HG03521 (cell line): Measurements from ENCODE around the gene SMIM24.

ENCODE experiments used
- ATAC-seq: cut with Tn5 transposase; IDR thresholded peaks from one replicate; pipeline ENCODE4 v1.9.1; 2021; ENCODE audit warnings: mild to moderate bottlenecking, moderate library complexity; ENCODE audit not compliant: unreplicated experiment

Gene SMIM24

DNA sequence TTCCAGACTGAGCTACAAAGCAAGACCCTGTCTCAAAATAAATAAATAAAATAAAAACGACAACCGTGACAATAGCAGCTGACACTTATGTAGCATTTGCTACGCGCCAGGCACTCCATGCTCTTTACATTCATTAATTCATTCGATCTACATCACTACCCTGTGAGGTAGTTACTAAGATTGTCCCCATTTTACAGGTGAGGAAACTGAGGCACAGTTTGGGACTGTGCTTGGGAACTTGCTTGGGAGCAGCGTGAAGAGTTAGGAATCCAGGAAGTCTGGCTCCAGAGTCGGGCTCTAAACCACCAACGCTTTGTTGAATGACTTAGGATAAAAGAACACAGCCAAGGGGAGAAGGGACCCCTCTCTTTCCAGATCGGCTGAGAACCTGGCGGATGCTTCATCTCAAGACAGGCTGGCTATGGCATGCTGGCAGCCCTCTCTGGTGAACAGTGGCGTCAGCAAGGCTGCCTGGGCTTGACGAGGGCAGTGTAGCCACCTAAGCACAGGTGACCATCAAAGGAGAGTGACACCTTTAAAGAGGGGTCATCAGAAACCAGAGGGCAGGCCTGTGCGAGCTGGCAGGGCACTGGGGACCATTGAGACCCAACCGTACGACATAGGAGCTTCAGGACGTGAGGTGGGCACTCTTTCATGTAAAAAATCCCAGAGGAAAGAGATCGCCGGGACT lies 19.6 kb upstream of the SMIM24 start:
- ATAC-seq, result no peak

DNA sequence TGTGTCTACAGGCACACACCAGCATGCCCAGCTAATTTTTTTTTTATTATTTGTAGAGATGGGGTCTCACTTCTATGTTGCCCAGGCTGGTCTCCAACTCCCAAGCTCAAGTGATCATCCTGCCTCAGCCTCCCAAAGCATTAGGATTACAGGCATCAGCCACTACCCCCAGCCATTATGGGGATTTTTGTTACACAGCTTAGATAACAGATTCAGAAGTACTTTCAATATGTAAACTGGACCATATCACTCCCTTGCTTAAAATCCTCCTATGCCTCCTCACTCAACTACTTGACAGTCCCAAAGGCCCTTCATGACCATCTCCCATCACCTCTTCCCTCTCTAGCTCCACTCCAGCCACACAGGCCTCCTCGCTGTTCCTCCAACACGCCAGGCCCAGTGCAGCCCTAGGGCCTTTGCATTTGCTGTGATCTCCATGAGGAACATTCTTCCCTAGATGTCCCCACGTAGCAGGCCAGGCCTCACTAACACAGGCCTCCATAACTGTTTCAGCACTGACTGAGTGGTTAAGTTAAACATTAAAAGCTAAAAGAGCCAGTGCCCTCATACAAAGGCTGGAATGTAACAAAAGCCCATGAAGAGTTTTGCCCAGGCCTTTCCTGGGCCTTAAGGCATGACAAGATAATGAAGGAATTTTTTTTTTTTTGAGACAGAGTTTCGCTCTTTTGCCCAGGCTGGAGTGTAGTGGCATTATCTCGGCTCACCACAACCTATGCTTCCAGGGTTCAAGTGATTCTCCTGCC lies 17.6 kb upstream of the SMIM24 start:
- no peak for ATAC-seq

DNA sequence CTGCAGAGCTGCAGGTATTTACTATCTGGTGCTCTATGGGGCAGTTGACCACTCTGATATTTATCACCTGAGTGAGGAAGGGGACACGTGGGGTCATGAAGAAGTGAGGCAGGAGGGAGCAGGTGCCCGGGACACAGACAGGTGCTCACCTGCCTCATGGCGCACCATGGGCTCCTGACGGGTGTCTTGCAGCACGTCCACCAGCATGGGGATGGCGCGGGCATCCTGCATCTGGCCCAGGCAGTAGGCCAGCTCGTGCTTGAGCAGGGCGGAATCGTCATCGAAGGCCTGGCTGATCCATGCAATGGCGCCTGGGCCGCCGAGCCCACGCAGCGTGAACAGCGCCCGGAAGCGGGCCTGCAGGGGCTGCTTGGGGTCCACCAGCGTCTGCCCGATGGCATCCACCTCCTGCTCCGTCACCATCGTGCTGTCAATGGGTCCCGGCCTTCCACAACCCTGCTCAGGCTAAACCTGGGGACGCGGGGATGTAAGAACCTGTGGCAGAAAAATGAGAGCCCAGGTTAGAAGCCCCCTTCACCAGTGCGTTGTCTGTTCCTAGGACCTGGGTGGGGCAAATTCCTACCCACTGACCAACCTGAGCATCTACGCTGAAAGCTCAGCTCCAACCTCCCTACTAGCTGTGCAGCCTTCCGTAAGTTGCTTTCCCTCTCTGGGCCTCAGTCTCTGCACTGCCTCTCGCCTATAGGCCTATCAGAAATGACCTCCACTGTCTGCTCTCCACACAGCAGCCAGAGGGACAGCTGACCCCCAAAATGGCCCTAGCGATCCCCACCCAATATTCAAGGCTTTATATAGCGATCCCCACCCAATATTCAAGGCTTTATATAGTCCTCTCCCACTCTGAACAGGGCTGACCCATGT lies 16.3 kb upstream of the SMIM24 start:
- ATAC-seq, result no peak

DNA sequence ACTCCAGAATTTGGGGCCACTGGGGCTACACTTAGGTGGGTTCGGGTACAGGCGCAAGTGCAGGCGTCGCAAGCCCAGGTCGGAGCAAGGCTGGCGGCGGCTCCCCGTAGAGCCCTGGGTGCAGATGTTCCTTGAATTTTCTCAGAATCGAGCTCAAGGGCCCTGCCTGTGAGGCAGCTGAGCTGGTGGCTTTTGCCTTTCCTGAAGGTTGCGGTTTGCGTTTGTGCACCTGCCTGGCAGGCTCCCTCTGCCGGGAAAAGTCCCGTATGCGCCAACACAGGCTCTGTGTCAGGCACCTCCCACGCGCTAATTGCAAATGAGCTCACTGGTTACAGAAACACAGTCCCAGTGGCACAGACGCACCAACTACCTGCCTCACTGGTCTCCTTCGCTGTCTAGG lies 14.2 kb upstream of the SMIM24 start:
- no peak for ATAC-seq

DNA sequence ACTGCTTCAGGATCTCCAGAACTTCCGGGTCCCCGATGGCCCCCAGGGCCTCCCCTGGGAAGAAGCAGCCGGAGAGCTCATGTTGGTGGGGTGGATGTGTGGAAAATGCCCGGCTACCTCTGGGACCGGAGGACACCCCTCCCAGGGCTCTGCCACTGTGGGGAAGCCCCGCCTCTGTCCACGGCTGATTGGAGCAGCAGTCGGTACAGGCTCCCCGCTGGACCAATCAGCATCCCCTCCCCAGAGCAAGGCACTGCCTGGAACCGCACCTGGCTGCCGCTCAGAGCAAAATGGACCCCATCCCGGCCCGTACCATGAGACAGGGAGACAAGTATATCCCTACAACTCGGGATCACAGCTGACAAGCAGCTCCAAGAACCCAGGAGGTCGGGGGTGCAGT lies 13.7 kb upstream of the SMIM24 start:
- no peak for ATAC-seq

DNA sequence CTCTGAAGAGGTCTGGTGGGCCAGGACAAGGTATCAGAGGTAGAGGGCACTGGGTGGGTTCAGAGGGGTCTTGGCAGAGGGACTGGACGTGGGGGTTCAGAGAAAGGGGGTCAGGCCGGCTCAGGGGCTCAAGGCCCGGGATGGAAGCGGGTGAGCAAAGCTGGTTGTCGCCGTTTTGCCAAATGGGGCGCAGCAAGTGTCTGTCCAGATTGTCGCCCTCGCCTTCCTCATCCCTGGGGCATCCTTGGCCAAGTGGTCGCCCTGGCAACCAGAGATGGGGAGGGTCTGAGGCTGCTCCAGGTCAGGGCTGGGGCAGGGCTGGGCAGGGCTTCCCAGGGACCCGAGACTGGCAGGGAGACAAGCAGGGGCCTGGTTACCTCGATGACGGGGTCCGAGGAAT lies 13.3 kb upstream of the SMIM24 start:
- no peak for ATAC-seq

DNA sequence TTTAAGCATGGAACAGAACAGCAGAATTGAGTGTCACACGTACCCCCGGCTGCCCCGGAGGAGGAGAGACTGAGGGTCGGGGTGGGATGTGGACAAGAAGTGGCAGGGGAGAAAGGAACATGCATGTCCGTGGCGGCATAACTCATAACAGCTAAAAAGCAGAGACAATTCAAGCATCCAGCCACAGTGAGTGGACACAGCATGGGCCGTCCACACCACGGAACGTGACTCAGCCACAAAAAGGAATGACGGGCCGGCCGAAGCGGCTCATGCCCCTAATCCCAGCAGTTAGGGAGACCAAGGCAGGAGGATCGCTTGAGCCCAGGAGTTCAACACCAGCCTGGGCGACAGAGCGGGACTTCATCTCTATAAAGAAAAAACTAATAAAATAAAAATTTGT lies 12.6 kb upstream of the SMIM24 start:
- no peak for ATAC-seq

DNA sequence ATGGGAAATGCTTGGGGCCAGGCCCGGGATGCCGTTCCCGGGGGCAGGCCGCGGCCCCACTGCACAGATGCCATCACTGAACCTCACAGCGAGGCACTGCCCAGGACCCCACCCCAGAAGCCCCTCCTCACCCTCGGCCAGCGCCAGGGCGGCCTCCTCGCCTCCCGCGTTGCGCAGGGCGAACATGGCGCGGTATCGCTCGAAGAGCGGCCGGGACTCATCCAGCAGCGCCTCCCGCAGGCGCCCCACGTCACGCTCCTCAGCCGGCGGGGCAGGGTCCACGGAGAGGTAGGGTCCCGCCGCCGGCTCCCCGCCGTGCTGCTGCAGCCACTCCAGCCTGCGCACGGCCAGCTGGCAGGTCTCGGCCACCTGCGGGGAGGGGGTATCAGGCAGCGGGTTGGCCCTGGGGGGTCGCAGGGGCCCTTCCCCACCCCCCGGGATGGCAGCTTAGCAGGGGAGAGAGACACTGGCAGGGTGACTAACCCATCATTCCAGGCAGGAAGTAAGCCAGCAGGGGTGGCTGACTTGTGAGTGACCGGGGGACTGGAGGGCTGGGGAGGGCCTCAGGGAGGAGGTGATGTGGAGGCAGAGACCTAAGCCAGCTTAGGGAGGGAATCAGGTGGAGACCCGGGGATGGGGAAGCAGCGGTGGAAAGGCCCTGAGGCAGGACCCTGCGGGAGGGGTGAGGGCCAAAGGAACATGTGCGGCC lies 12.0 kb upstream of the SMIM24 start:
- no peak for ATAC-seq

DNA sequence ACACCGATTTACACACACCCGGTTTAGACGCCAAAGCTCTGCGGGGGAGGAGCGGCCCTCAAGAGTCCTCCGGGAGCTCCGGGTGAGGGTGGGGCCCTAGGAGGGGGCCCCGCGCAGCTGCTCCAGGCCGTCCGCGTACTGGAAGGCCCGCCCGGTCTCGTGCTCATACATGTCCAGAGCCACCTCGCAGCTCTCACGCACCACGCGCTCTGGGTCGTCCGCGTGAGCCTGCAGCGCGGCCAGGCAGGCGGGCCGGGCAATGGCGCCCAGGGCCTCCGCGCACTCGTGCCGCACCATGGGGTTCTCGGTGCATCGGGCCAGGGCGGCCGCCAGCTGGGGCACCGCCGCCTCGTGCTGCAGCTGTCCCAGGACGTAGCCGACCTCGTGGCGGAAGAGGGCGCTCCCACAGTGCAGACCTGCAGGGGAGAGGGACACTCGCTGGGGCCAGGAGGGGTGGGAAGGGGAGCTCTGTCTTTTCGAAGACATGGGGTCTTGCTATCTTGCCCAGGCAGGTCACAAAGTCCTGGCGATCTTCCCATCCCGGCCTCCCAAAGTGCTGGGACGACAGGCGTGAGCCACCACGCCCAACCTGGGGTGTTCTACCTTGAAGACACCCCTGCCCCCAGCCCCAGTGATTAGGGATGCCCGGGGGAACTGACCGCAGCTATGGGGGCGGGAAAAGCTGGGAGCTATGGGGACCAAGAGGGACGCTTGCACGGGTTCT lies 11.2 kb upstream of the SMIM24 start:
- ATAC-seq, result no peak

DNA sequence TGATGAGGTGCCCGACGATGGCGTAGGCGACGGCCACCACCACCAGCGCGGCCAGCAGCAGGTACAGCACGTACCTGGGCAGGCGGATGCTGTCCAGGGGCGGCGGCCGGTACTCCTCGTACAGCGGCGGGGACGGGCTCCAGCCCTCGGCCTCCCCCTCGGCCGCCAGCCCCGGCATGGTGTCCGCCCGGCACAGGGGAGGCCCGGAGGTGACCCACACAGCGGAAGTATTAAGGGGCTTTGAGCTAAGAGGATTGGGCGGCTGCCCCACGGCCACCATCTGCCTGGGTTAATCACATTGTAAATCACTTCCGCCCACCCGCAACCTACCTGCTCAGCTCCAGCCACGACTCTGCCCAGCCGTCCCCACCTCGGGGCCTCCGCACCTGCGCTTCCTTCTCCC lies 2.9 kb upstream of the SMIM24 start, which contains the start of gene SMIM44:
SMIM44 (minus strand) TSS at position 216 of the 403 bp plus-strand sequence; CDS start at position 178, 38 bp downstream.
- ATAC-seq, result no peak

DNA sequence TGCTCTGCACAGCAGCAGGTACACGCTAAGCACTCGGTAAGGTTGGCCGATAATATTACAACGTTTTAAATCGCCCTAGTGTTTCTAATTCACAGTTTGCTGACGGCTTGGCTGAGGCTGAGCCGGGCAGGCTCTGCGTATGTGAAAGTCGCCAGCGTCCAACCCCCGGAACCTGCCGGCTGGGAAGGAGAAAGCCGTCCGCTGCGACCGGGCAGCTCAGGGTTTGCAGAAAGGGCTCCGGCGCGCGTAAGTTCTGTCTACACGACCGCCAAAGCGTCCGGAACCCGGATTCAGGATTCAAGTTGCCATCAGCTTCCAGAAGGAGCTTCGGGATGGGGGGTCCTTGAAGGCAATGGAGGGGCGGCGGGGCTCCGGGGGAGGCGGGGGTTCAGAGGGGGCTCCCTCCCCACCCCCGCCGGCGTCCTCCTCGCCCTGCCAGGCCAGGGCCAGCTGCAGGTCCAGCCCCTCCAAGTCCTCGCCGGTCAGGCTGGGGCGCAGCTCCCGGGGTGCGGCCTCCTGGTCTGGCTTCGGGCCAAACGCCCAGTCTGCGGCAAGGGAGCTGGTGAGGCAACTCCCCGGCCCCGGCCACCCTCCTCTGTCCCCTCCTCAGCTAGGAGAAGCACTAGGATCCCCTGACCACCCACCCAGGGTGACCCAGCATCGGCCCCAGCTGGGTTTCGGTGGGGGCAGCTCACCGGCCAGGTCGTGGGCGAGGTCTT lies 2.3 kb upstream of the SMIM24 start:
- no peak for ATAC-seq

DNA sequence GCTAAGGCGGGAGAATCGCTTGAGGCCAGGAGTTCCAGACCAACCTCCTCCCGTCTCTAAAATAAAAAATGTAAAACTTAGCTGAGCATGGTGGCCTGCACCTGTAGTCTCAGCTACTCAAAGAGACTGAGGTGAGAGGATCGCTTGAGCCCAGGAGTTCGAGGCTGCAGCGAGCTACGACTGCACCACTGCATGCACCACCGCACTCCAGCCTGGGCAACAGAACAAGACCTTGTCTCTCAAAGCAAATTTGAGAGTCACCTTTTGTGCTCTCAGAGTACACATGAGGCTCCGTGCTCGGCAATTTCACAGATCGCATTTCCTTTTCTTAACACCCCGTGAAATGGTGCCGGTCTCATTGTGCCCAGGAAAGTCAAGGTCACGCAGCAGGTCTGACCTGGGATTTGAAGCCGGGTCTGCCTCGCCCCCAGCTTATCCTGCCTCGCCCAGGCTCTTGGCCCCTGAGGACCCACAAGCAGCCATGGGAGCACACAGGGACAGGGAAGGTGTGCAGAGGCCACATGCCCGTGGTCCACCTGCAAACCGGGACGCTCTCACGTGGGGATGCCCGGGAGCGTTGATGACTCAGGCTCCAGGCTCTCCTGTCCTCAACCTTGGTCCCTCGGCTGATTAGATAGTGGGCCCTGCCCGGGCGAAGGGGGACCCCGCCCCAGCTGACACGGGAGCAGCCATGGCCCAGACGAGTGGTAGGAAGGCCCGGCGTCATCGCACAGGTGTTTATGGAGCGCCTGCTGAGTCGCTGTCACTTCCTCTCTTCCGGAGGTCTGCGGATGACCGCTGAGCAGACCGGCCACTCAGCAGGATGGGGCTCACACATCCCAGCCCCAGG lies 1.1 kb upstream of the SMIM24 start:
- no peak for ATAC-seq

DNA sequence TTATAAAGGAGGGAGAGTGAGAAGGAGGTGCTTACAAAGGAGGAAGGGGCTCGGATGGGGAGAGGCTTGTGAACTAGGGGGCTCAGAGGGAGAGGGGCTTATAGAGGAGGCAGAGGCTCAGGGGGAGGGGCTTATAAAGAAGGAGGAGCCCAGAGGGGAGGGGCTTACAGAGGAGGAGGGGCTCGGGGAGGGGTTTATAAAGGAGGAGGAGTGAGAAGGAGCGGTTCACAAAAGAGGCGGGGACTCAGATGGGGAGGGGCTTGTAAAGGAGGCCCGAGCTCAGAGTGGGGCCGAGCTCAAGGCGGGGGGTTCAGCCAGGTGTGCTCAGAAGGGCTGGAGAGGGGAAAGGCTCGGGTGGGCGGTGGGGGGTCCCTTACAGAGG lies 500 bp downstream of the SMIM24 start:
- no peak for ATAC-seq

DNA sequence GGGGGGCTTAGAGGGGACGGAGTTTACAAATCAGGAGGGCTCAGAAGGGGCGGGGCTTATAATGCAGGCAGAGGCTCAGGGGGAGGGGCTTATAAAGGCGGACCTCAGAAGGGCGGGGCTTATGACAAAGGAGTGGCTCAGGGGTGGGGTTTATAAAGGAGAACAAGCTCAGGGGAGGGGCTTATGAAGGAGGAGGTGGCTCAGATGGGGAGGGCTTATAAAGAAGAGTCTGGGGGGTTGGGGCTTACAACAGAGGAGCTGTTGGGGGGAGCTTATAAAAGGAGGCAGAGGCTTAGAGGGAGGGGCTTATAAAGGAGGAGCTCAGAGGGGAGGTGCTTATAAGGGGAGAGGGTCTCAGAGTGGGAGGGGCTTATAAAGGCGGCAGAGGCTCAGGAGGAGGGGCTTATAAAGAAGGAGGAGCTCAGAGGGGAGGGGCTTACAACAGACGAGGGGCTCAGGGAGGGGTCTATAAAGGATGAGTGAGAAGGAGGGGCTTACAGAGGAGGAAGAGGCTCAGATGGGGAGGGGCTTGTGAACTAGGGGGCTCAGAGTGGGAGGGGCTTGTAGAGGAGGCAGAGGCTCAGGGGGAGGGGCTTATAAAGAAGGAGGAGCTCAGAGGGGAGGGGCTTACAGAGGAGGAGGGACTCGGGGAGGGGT lies 1.0 kb downstream of the SMIM24 start:
- ATAC-seq, result no peak

DNA sequence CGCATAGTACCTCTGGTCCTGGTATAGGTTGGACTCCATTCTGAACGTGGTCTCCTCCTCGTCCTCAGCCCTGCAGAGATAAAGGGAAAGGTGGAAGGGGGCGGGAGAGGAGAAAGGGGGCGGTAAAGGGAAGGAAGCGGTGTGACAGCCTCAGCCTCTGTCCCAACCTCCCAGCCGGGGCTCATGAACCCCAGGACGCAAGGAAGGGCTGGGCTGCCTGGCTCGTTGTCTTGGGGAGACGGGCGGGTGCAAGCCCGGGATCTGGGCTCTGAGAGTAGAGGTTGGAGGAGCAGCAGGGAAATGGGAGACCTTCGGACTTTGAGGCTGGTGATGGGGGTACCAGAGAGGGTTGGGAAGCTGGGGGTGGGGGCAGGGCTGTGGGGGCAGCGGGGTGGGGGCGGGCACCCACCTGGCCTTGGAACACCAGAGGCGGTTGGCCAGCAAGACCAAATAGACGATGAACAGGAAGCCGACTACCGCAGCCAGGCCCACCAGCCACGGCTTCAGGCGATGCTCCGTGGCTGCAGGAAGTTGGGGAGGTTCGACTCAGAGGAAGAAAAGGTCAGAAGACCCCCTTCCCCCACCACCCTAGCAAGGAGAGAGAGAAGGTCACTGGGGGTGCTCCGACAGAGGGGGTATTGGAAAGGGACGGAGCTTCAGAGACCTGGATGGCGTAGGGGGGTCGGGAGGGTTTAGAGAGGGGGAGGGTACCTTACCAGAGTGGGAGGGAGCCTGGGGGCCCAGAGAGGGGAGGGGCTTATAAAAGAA lies 1.7 kb downstream of the SMIM24 start:
- ATAC-seq, result no peak

DNA sequence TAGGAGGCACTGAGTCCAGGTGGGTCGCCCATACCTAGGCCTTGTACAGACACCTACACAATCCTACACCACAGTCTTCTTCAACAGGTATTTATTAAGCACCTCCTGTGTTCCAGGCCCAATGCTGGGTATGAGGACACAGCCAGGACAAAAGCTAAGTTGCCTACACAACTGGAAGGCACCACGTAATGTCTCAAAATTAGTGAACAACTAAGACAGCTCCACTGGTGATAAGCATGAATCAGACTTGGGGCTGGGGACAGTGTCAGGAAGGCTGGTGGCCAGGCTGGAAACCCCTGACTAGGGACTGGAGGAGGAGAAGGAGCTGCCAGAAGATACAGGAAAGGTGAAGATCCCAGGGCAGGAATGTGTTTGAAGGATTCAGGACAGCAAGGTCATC lies 2.4 kb downstream of the SMIM24 start:
- no peak for ATAC-seq

DNA sequence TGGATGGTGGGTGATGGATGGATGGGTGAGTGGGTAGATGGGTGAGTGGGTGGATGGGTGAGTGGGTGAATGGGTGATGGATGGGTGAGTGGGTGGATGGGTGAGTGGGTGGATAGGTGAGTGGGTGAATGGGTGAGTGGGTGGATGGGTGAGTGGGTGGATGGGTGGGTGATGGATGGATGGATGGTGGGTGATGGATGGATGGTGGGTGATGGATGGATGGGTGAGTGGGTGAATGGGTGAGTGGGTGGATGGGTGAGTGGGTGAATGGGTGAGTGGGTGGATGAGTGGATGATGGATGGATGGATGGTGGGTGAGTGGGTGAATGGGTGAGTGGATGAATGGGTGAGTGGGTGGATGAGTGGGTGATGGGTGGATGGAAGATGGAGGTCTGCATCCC lies 2.8 kb downstream of the SMIM24 start:
- no peak for ATAC-seq
